Activated naive CD4-positive, alpha-beta T cell treated with anti-CD3 and anti-CD28 coated beads, Interleukin-2, amount 50 U/mL, for 24 hours (primary cell): ENCODE data around the gene KLHL8.
"Not testable (repeated sequence)": the region's sequence is repeated elsewhere in the genome, so short reads cannot be mapped to it uniquely, and the experiment has no call there.

Source experiments
- H3K27ac Mint-ChIP-seq: one replicate; pipeline ENCODE4 v1.8.0; 2021; ENCODE audit warnings: mild to moderate bottlenecking, mixed read lengths
- H3K27me3 Mint-ChIP-seq: one replicate; pipeline ENCODE4 v1.8.0; 2021; ENCODE audit warnings: mixed read lengths
- H3K36me3 Mint-ChIP-seq: one replicate; pipeline ENCODE4 v1.8.0; 2021; ENCODE audit warnings: mixed read lengths
- H3K4me1 Mint-ChIP-seq: one replicate; pipeline ENCODE4 v1.8.0; 2021; ENCODE audit warnings: mixed read lengths
- H3K4me3 Mint-ChIP-seq: one replicate; pipeline ENCODE4 v1.8.0; 2021; ENCODE audit warnings: mild to moderate bottlenecking, mixed read lengths
- H3K9me3 Mint-ChIP-seq: one replicate; pipeline ENCODE4 v1.8.0; 2021; ENCODE audit warnings: mixed read lengths

Gene KLHL8

DNA sequence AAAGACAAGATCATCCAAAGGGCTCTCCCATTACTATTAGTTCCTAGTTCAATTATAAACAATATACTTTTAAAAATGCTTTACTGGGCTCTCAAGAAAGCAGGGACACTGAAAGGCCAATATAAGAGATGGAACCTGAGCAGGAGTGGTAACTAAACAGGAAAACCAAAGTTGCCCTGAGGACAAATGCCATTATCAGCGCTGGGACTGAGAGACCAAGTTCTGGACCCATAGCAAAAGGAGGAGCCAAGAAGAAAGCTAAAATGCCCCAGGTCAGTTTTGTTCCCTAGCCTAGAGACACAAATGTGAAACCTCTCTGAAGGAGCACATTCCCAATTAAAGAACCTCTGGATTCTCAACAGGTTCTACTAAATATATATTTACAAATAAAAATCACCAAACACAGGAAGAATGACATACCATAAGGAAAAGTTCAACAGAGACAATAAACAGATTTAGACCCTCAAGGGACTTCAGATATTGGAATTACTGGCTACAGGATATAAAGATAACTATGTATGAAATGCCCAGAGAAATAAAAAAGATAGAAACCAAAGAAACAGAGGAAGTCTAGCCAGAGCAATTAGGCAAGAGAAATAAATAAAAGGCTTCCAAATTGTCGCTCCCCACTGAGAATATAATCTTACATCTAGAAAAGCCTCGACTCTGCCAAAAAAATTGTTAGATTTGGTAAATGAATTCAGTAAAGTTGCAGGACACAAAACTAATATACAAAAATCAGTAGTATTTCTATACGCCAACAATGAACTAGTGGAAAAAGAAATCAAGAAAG is 67.1 kb downstream of the KLHL8 start:
- Mint-ChIP-seq H3K4me1 (peaks cover 5% of the 10 kb centered on the region), H3K36me3 (no peaks in the 10 kb centered on the region), H3K4me3 (no peak overlapping the region), H3K9me3 (no peaks in the 10 kb centered on the region), H3K27me3 (no peaks in the 10 kb centered on the region), H3K27ac (no peak overlapping the region)

DNA sequence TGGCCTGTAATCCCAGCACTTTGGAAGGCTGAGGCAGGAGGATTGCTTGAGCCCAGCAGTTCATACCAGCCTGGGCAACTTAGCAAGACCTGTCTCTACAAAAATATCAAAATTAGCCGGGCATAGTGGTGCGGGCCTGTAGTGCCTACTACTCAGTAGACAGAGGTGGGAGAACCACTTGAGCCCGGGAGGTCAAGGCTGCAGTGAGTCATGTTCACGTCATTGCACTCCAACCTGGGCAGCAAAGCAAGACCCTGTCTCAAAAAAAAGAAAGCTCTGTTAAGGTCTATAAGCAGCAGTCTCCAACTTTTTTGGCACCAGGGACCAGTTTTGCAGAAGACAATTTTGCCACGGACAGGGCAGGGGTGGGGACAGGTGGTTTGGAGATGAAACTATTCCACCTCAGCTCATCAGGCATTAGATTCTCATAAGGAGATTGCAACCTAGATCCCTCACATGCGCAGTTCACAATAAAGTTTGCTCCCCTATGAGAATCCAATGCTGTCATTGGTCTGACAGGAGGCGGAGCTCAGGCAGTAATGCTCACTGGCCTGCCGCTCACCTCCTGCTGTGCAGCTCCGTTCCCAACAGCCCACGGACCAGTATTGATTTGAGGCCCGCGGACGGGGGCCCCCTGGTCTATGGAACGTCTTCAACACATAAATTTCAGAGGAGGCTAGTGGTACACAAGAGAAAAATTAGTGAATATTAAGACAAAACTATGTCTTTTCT is 67.9 kb downstream of the KLHL8 start:
- no peaks in the 10 kb centered on the region for H3K27me3 Mint-ChIP-seq
- no peak overlapping the region for H3K4me3 Mint-ChIP-seq
- no peaks in the 10 kb centered on the region for H3K36me3 Mint-ChIP-seq
- no peaks in the 10 kb centered on the region for H3K9me3 Mint-ChIP-seq
- peaks cover 5% of the 10 kb centered on the region for H3K4me1 Mint-ChIP-seq
- no peak overlapping the region for H3K27ac Mint-ChIP-seq

GRCh38 chr4:87151730-87152129 is 68.7 kb downstream of the KLHL8 start:
- Mint-ChIP-seq H3K36me3 (no peaks in the 10 kb centered on the region), H3K4me1 (peaks cover 5% of the 10 kb centered on the region), H3K9me3 (no peaks in the 10 kb centered on the region), H3K27ac (no peak overlapping the region), H3K4me3 (no peak overlapping the region), H3K27me3 (no peaks in the 10 kb centered on the region)

- no peak overlapping the region for H3K27ac Mint-ChIP-seq
- no peak overlapping the region for H3K4me3 Mint-ChIP-seq
- no peaks in the 10 kb centered on the region for H3K9me3 Mint-ChIP-seq
- H3K4me1 Mint-ChIP-seq, result peaks cover 5% of the 10 kb centered on the region
- H3K27me3 Mint-ChIP-seq, result no peaks in the 10 kb centered on the region
- no peaks in the 10 kb centered on the region for H3K36me3 Mint-ChIP-seq
These were observed 69.7 kb downstream of the KLHL8 start for GRCh38 chr4:87150498-87151261.

GRCh38 chr4:87147116-87147515 is 73.3 kb downstream of the KLHL8 start:
- peaks cover 5% of the 10 kb centered on the region for H3K4me1 Mint-ChIP-seq
- H3K4me3 Mint-ChIP-seq, result no peak overlapping the region
- no peak overlapping the region for H3K27ac Mint-ChIP-seq
- H3K9me3 Mint-ChIP-seq, result no peaks in the 10 kb centered on the region
- H3K36me3 Mint-ChIP-seq, result peaks cover 6% of the 10 kb centered on the region
- no peaks in the 10 kb centered on the region for H3K27me3 Mint-ChIP-seq

- not testable (repeated sequence) for H3K27me3 Mint-ChIP-seq, H3K4me3 Mint-ChIP-seq, H3K4me1 Mint-ChIP-seq, H3K9me3 Mint-ChIP-seq, H3K27ac Mint-ChIP-seq
- H3K36me3 Mint-ChIP-seq, result peaks cover 11% of the 10 kb centered on the region
These were observed 74.5 kb downstream of the KLHL8 start for GRCh38 chr4:87145934-87146333.

DNA sequence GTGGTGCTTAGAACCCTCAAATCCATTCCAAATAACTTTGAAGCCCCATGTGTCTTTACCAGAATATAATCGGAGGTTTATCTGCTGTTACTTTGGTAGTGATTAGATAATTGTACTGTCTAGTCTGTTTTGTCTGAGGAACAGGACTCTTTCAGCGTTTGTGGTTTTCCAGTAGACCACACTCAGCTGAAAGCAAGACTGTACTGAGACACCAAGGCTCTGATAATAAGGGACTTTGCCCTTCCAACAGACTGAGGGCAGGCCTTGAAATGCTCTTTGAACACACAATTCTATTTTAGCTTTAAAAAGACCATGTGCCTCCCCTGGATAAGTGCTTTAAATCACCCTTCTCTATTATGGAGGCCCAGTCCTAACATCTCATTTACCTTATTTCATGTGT is 76.1 kb downstream of the KLHL8 start:
- H3K36me3 Mint-ChIP-seq, result peaks cover 11% of the 10 kb centered on the region
- no peaks in the 10 kb centered on the region for H3K4me1 Mint-ChIP-seq
- no peak overlapping the region for H3K27ac Mint-ChIP-seq
- no peaks in the 10 kb centered on the region for H3K27me3 Mint-ChIP-seq
- H3K4me3 Mint-ChIP-seq, result no peak overlapping the region
- H3K9me3 Mint-ChIP-seq, result no peaks in the 10 kb centered on the region

DNA sequence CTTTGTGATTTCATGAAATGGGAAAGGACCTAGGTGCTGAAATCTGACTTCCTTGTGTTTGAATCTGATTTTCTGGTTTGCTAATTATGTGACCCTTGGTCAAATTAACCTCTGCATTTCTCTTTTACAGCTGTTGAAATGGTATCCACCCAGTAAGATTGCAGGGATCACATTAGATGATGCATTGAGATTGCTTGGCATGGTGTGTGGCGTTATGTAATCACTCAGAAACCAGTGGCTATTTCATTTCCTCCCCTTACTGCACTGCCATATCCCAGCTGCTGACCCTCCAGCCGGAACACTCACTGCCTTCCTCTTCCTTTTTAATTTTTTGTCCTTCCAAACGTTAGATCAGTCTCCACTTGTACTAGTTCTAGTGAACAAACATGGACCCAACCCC is 79.0 kb downstream of the KLHL8 start:
- H3K27me3 Mint-ChIP-seq, result no peaks in the 10 kb centered on the region
- peaks cover 13% of the 10 kb centered on the region for H3K36me3 Mint-ChIP-seq
- no peak overlapping the region for H3K27ac Mint-ChIP-seq
- no peaks in the 10 kb centered on the region for H3K9me3 Mint-ChIP-seq
- H3K4me3 Mint-ChIP-seq, result no peak overlapping the region
- H3K4me1 Mint-ChIP-seq, result no peaks in the 10 kb centered on the region

- no peaks in the 10 kb centered on the region for H3K27me3 Mint-ChIP-seq
- H3K36me3 Mint-ChIP-seq, result peaks cover 12% of the 10 kb centered on the region
- H3K27ac Mint-ChIP-seq, result no peak overlapping the region
These were observed 86.3 kb downstream of the KLHL8 start for GRCh38 chr4:87134122-87134521.

GRCh38 chr4:87133183-87133582 is 87.2 kb downstream of the KLHL8 start:
- Mint-ChIP-seq H3K36me3 (peaks cover 12% of the 10 kb centered on the region), H3K27ac (no peak overlapping the region)

More at GRCh38 chr4:87134122-87134521, 86.3 kb downstream of the KLHL8 start:
- Mint-ChIP-seq H3K9me3 (no peaks in the 10 kb centered on the region), H3K4me3 (no peak overlapping the region), H3K4me1 (no peaks in the 10 kb centered on the region)

GRCh38 chr4:87132035-87132434 is 88.4 kb downstream of the KLHL8 start:
- Mint-ChIP-seq H3K4me1 (no peaks in the 10 kb centered on the region), H3K4me3 (no peak overlapping the region), H3K36me3 (peaks cover 15% of the 10 kb centered on the region), H3K27ac (no peak overlapping the region), H3K9me3 (no peaks in the 10 kb centered on the region), H3K27me3 (no peaks in the 10 kb centered on the region)

More at GRCh38 chr4:87133183-87133582, 87.2 kb downstream of the KLHL8 start:
- H3K27me3 Mint-ChIP-seq, result no peaks in the 10 kb centered on the region
- no peak overlapping the region for H3K4me3 Mint-ChIP-seq
- no peaks in the 10 kb centered on the region for H3K4me1 Mint-ChIP-seq
- H3K9me3 Mint-ChIP-seq, result no peaks in the 10 kb centered on the region

DNA sequence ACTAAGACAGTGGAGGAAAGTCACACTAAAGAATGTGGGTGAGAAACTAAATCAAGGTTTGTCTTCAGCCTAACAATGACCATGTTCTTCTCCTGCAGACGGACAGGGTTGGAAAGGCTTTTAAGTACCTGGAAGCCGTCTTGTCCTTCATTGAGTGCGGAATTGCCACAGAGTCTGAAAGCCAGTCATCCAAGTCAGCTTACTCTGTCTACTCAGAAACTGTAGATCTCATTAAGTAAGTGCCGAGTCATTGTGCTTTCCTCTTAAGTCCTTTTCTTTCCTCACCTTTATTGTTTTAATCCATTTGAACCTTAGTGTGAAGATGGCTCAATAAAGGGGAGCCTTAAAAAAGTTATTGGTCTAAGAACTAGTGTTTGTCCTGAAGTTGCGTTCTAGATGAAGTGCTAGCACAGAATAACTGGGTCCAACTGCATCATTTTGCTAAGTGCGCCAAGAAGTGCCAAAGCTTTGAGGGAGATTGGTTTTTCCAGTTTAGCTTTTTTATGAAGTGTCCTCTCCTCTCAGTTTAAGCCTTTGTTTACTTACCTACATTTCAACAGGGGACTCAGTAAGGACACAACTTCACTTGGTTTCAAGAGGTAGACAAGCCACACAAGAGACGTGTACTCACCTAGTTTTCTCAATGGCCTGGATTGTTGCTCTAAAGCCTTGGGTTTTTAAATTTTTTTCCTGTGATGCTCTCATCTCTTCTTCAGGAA is 89.3 kb downstream of the KLHL8 start:
- no peaks in the 10 kb centered on the region for H3K9me3 Mint-ChIP-seq

DNA sequence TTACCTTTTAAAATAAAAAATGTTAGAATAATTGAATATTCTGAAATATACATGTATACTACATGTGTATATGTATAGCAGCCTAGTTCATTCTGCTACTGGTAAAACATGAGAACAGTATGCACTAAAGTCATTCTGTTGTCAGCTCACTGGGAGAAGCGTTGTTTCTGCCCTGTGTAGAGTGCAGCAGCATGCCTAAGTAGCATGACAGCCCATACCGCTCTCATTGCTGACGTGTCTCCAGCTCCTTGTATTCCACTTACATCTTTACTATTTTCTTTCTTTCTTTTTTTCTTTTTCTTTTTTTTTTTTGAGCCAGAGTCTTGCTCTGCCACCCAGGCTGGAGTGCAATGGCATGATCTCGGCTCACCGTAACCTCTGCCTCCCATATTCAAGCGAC is 90.7 kb downstream of the KLHL8 start:
- H3K27ac Mint-ChIP-seq, result no peak overlapping the region
- no peaks in the 10 kb centered on the region for H3K4me1 Mint-ChIP-seq
- no peaks in the 10 kb centered on the region for H3K27me3 Mint-ChIP-seq
- H3K4me3 Mint-ChIP-seq, result no peak overlapping the region
- H3K36me3 Mint-ChIP-seq, result peaks cover 24% of the 10 kb centered on the region
- no peaks in the 10 kb centered on the region for H3K9me3 Mint-ChIP-seq

More for the DNA sequence above, 89.3 kb downstream of the KLHL8 start:
- H3K27me3 Mint-ChIP-seq, result no peaks in the 10 kb centered on the region
- H3K36me3 Mint-ChIP-seq, result peaks cover 19% of the 10 kb centered on the region
- no peaks in the 10 kb centered on the region for H3K4me1 Mint-ChIP-seq
- no peak overlapping the region for H3K4me3 Mint-ChIP-seq
- no peak overlapping the region for H3K27ac Mint-ChIP-seq

GRCh38 chr4:87128006-87128705 is 92.3 kb downstream of the KLHL8 start:
- H3K4me1 Mint-ChIP-seq, result no peaks in the 10 kb centered on the region
- H3K36me3 Mint-ChIP-seq, result peaks cover 21% of the 10 kb centered on the region
- no peaks in the 10 kb centered on the region for H3K9me3 Mint-ChIP-seq
- H3K4me3 Mint-ChIP-seq, result no peak overlapping the region
- H3K27me3 Mint-ChIP-seq, result no peaks in the 10 kb centered on the region
- no peak overlapping the region for H3K27ac Mint-ChIP-seq

GRCh38 chr4:87126056-87126455 is 94.4 kb downstream of the KLHL8 start:
- H3K4me1 Mint-ChIP-seq, result peaks cover 15% of the 10 kb centered on the region
- H3K9me3 Mint-ChIP-seq, result no peaks in the 10 kb centered on the region
- H3K27ac Mint-ChIP-seq, result no peak overlapping the region
- H3K4me3 Mint-ChIP-seq, result no peak overlapping the region
- H3K27me3 Mint-ChIP-seq, result no peaks in the 10 kb centered on the region
- peaks cover 19% of the 10 kb centered on the region for H3K36me3 Mint-ChIP-seq
